Psoas muscle (tissue), 8 donors: ENCODE results near the gene SSRP1. TPM values are rescaled to one million over a fixed set of nuclear protein-coding genes. Genes with fewer than 3 reads are reported as not detected.
"Not testable (repeated sequence)": the region's sequence is repeated elsewhere in the genome, so short reads cannot be mapped to it uniquely, and the experiment has no call there.

Experiments used
- ATAC-seq, 4 donors: fragments of 200-7000 bp; cut with Tn5 transposase; one replicate each; pipeline ENCODE4 v1.9.1; 2020; ENCODE audit warnings: moderate library complexity in 3 of 4, mild to moderate bottlenecking in 2 of 4
- DNase-seq, 2 donors: peaks; one replicate each; pipeline ENCODE4 v3.0.0-alpha.2; 2020
- H3K27ac ChIP-seq: fragments of 200-600 bp; one replicate; pipeline ENCODE4 v1.8.0; 2022
- H3K27me3 ChIP-seq, 3 donors: fragments of 200-600 bp in 1 of 3; one replicate each; pipeline versions ENCODE4 v1.6.1 to v1.8.0; 2013 to 2022; ENCODE audit warnings: low read length in 2 of 3, mild to moderate bottlenecking in 2 of 3, moderate library complexity in 1 of 3; ENCODE audit not compliant: insufficient read depth in 3 of 3
- H3K36me3 ChIP-seq, 2 donors: fragments of 200-600 bp in 1 of 2; one replicate each; pipeline versions ENCODE4 v1.6.1 to v1.8.0; 2013 to 2022; ENCODE audit warnings: low read depth in 1 of 2, mild to moderate bottlenecking in 1 of 2, moderate library complexity in 1 of 2; ENCODE audit not compliant: insufficient read depth in 1 of 2
- H3K4me1 ChIP-seq: fragments of 200-600 bp; one replicate; pipeline ENCODE4 v1.8.0; 2022
- H3K4me3 ChIP-seq: fragments of 200-600 bp; one replicate; pipeline ENCODE4 v1.8.0; 2022; ENCODE audit warnings: mild to moderate bottlenecking
- H3K9me3 ChIP-seq: fragments of 200-600 bp; one replicate; pipeline ENCODE4 v1.8.0; 2022
- CTCF ChIP-seq: fragments of 200-600 bp; IDR thresholded peaks from one replicate; pipeline ENCODE4 v1.8.0; 2022; ENCODE audit warnings: antibody characterized with exemption
- WGBS, 3 donors: extraction: QIAGEN DNeasy Blood & Tissue Kit; methylation state at CpG; one replicate each; pipeline versions ENCODE4 v1.1.6 to v1.1.7; 2013; 5-methylcytosine and 5-hydroxymethylcytosine counted together
- intact Hi-C, 2 donors: fragments of 100-400 bp; cut with DNase I; formaldehyde crosslinking; loops; one replicate each; pipeline versions ENCODE4 v1.11.0 to v1.14.2; 2022
- polyA plus RNA-seq, 3 donors: library from polyadenylated mRNA; stranded (reverse); fragments of 200-250 nt; gene quantifications; one replicate each; pipeline ENCODE4 v1.2.3, GENCODE V29; 2013
- total RNA-seq, 4 donors: library from RNA; stranded (reverse); fragmentation: NEBNext Ultra II Directional in 2 of 4; extraction: Animal tissue kit (Norgen Biotek cat#: 25700) in 2 of 4; gene quantifications; one replicate each; pipeline versions ENCODE4 v1.2.1 to v1.2.4, GENCODE V29; 2021 to 2023
- donor health status: healthy with polysubstance abuse.
- donor health status: DM: no; HTN: no; CAD: no; lungs with moderate emphysema.
- donor health status: Bipolar disorder and iron deficiency.
- donor health status: healthy.
- donor health status: DM: yes; HTN: yes; CAD: no.
- donor health status: DM: no; HTN: no; CAD: no.
- donor health status: DM: no; HTN: no; CAD: no.
- donor health status: DM: yes; HTN: yes; CAD: no.

The SSRP1 gene
- total and polyA plus RNA-seq, 7 donors = 69.0 to 138 (median 94.0) TPM

DNA sequence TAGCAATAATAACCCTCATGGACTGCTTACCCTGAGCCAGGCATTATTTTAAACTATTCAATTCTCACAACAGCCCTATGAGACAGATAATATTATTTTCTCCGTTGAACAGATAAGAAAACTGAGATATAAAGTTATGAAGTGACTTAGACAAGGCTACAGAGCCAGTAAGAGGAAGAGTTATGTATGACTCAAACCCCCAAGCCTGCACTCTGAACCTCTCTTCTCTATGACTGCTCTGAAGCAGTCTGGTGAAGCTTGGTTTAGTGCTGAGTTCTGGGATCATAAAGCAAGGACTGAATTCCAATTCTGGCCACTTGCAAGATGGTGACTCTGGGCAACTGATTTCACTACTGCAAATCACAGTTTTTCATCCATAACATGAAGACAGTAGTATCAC lies 45.4 kb downstream of the SSRP1 start:
- Histone ChIP-seq H3K4me3 (no peak overlapping the region), H3K4me1 (peaks cover 3% of the 10 kb centered on the region), H3K27me3 (no peaks in the 10 kb centered on the region), H3K36me3 (no peaks in the 10 kb centered on the region), H3K9me3 (no peaks in the 10 kb centered on the region), H3K27ac (no peak overlapping the region)
- ATAC-seq = no peak
- intact Hi-C loops = no loop called here
- 85 to 92% (median 91%) methylated on average over 1 of the region's 1 CpG for WGBS, 3 donors
- TF ChIP-seq CTCF = no peak
- no peak for DNase-seq

- no peak for TF ChIP-seq CTCF
- H3K9me3 ChIP-seq = no peaks in the 10 kb centered on the region
- DNase-seq = no peak
- no peak for ATAC-seq
- intact Hi-C loops = no loop called here
- 21 to 27% (median 24%) methylated on average over 11 of the region's 11 CpGs for WGBS, 3 donors
- peaks cover 3% of the 10 kb centered on the region for H3K4me1 ChIP-seq
- H3K36me3 ChIP-seq = no peaks in the 10 kb centered on the region
- peak overlapping the region; percentile 23 for H3K27ac ChIP-seq
- no peaks in the 10 kb centered on the region for H3K27me3 ChIP-seq
- H3K4me3 ChIP-seq = no peak overlapping the region
Observed at GRCh38 chr11:57288771-57289579, 46.7 kb downstream of the SSRP1 start.

DNA sequence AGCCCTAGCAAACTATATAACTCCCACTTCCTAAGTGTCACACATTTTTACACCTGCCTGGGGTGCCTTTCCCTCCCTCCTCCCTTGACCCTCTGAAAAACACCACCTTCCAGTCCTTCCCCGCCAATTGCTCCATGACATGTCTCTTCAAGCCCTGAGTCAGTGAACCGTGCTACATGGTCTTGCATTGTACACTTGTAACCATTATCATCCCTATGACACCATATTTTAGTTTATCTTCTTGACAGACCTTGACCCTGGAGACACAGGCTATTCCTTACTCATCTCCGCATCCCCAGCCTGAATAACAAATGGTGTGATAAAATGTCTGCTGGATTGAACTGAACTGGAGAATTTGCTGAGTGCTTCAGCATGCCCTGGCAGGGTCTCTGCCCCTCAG lies 47.8 kb downstream of the SSRP1 start:
- no peak for ATAC-seq
- H3K27ac ChIP-seq = no peak overlapping the region
- H3K36me3 ChIP-seq = no peaks in the 10 kb centered on the region
- intact Hi-C loops = no loop called here
- no peak overlapping the region for H3K4me3 ChIP-seq
- no peaks in the 10 kb centered on the region for H3K27me3 ChIP-seq
- DNase-seq = no peak
- H3K4me1 ChIP-seq = peaks cover 3% of the 10 kb centered on the region
- 95 to 99% (median 97%) methylated on average over 3 of the region's 3 CpGs for WGBS, 3 donors
- no peaks in the 10 kb centered on the region for H3K9me3 ChIP-seq
- no peak for TF ChIP-seq CTCF

- 78 to 90% (median 86%) methylated on average over 2 of the region's 2 CpGs for WGBS, 3 donors
- H3K4me1 ChIP-seq = peaks cover 3% of the 10 kb centered on the region
- DNase-seq (no peak), ATAC-seq (no peak)
- no peaks in the 10 kb centered on the region for H3K36me3 ChIP-seq
- H3K4me3 ChIP-seq = no peak overlapping the region
- no peaks in the 10 kb centered on the region for H3K9me3 ChIP-seq
- H3K27ac ChIP-seq = no peak overlapping the region
- no peak for TF ChIP-seq CTCF
- intact Hi-C loops = no loop called here
- H3K27me3 ChIP-seq = no peaks in the 10 kb centered on the region
Observed at GRCh38 chr11:57283231-57283990, 52.3 kb downstream of the SSRP1 start.

- H3K27me3 ChIP-seq, H3K9me3 ChIP-seq, DNase-seq, ATAC-seq, H3K36me3 ChIP-seq, intact Hi-C loops, H3K4me3 ChIP-seq, H3K27ac ChIP-seq: not testable (repeated sequence)
- 85 to 95% (median 88%) methylated on average over 6 of the region's 6 CpGs for WGBS, 3 donors
- H3K4me1 ChIP-seq = peaks cover 15% of the 10 kb centered on the region
Observed at GRCh38 chr11:57281546-57281945, 54.1 kb downstream of the SSRP1 start.
